Activated T-helper 1 cell treated with Interleukin-2 at 50 U/mL for 16 hours (primary cell): ENCODE measurements around the gene KRTAP4-3.
"Not testable (repeated sequence)": the region's sequence is repeated elsewhere in the genome, so short reads cannot be mapped to it uniquely, and the experiment has no call there.

Source experiments
- DNase-seq: peaks from one replicate; pipeline ENCODE4 v3.0.0-alpha.2; 2020; ENCODE audit warnings: low read depth

Gene KRTAP4-3

DNA sequence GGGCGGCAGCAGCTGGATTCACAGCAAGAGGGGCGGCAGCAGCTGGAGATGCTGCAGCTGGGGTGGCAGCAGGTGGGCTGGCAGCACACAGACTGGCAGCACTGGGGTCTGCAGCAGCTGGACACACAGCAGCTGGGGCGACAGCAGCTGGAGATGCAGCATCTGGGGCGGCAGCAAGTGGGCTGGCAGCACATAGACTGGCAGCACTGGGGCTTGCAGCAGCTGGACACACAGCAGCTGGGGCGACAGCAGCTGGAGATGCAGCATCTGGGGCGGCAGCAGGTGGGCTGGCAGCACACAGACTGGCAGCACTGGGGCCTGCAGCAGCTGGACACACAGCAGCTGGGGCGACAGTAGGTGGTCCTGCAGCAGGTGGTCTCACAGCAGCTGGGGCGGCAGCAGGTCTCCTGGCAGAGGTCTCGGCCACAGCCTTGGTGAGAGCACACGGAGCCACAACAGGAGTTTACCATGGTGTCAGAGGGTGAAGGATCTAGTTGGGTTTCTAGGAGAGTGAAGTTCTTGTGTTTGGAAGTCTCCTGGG, 50.1 kb downstream of the KRTAP4-3 start, which contains the start of gene KRTAP4-11:
KRTAP4-11 (minus strand) TSS at position 528 of the 541 bp plus-strand sequence; CDS start at position 470, 58 bp downstream.
- DNase-seq, result not testable (repeated sequence)
